Stimulated activated CD8-positive, alpha-beta memory T cell treated with anti-CD3 and anti-CD28 coated beads, Interleukin-4, amount 100 ng/mL, for 4 hours (primary cell): ENCODE data around the gene KLHL20.
"Not testable (repeated sequence)": the region's sequence is repeated elsewhere in the genome, so short reads cannot be mapped to it uniquely, and the experiment has no call there.

Experiments
- DNase-seq, 2 donors: peaks; one replicate each; pipeline ENCODE4 v3.0.0-alpha.2; 2020; ENCODE audit warnings: low read depth in 2 of 2, low spot score in 1 of 2

The KLHL20 gene

DNA sequence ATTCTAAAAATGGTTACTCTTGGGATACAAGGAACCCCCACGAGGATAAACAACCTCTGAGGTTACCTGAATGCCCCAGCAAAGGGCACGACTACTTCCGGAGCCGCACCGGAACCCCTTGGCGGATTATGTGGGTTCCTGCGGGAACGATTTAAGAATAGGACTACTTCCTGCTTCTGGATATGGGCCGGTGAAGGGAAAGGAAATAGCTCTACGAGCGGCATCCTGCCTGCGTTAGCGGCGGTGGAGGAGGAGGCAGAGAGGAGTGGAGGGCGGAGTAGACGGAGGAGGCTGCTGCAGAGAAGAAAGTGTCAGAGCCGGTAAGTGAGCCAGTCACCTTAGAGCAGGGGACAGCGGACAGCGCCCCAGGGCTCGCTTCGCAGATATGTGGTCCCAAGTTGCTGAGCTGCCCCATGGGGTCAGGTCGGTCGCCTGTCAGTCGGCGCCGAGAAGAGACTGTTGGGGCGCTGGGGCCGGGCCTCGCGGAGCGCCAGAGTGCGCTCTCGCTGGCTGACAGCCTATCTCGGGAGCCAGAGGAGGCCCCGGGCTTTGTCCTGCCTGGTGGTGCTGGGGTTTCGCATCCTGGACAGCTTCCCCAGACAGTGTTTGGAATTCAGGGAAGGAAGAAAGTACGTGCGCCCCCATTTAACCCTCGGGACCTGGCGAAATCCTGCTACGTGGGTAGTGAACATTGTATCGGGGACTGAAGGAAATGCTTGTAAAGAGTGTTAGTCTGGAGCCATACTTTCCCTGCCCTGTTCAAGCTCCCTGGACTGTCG, at the start of gene KLHL20:
Gene KLHL20 (plus strand): TSS at position 223 of the 779 bp plus-strand sequence. CDS start 1,063 bp downstream, outside the sequence.
- DNase-seq, result peak; percentile 51 to 69

GRCh38 chr1:173666646-173667045, 48.1 kb upstream of the KLHL20 start:
- DNase-seq, result no peak

DNA sequence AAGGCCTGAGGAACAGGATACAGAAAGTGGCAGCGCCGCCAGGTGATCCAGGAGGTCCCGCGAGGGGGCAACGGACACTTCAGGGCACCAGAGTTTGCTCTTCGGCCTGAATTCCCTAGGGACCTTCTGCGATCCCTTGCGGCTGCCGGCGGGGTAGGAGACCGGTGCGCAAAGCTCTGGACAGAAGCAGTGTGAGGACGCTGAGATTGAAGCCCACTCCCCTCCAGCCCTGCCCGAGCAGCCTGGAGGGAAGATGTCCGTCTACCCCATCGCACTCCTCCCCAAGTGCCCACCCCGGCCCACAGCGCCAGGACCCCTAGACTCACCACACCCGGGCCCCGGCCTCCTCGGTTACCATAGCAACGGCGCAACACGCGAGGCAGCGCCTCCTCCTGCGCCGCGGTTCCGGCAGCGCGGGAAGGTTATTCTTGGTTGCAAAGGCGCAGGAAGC, 45.3 kb upstream of the KLHL20 start, which contains the start of gene ANKRD45:
Gene ANKRD45 (minus strand): TSS at position 361 of the 451 bp plus-strand sequence. CDS start 10,433 bp downstream, outside the sequence.
- DNase-seq, result no peak

- DNase-seq, result not testable (repeated sequence)
Observed at GRCh38 chr1:173674496-173674895, 40.3 kb upstream of the KLHL20 start.

DNA sequence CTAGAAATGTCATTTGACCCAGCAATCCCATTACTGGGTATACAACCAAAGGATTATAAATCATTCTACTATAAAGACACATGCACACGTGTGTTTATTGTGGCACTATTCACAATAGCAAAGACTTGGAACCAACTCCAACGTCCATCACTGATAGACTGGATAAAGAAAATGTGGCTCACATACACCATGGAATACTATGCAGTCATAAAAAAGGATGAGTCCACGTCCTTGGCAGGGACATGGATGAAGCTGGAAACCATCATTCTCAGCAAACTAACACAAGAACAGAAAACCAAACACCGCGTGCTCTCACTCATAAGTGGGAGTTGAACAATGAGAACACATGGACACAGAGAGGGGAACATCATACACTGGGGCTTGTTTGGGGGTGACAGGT, 34.6 kb upstream of the KLHL20 start:
- DNase-seq, result not testable (repeated sequence)

DNA sequence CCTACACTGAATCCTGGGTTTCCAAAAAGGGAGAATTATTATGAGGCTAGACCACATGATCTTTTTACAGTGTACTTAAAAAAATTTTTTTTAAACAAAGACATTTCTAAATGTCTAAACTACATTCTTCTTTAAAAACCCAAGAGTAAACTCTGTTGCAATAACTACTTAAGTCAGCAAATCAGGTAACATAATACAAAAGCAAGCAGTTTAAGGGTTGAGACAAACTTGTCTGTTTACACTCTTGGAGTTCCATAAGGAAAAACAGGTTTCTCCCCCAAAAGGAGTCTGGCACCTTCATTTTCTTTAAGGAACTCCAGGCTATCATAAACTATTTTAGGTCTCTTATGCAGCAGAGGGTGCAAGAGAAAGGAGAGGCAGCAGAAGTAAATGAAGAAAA, 32.6 kb upstream of the KLHL20 start:
- no peak for DNase-seq

GRCh38 chr1:173683838-173684237, 30.9 kb upstream of the KLHL20 start:
- not testable (repeated sequence) for DNase-seq

DNA sequence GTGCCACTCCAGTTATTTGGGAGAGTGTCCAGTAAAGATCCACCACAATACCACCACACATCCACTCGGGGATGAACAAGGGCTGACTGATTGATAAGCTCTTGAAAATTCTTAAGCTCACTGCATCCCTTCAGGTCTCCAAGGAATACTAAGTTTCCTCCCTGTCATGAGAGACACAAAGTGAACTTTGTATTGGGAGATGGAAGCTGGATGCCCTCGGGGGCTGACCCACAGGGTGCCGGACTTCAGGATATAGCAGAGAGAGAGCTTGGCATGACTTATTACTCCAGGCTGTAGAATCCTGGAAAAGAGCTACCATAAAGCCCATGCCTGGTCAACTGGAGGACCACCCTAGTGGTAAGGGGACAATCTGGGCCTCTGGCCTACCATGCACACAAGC, 29.7 kb upstream of the KLHL20 start:
- not testable (repeated sequence) for DNase-seq

GRCh38 chr1:173688300-173688699, 26.5 kb upstream of the KLHL20 start:
- no peak for DNase-seq

- DNase-seq, result no peak
Observed at GRCh38 chr1:173693238-173693637, 21.5 kb upstream of the KLHL20 start.

DNA sequence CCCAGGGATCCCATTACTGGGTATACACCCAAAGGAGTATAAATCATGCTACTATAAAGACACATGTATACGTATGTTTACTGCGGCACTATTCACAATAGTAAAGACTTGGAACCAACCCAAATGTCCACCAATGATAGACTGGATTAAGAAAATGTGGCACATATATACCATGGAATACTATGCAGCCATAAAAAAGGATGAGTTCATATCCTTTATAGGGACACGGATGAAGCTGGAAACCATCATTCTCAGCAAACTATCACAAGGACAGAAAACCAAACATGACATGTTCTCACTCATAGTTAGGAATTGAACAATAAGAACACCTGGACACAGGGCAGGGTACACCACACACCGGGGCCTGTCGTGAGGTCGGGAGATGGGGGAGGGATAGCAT, 13.5 kb upstream of the KLHL20 start:
- not testable (repeated sequence) for DNase-seq

GRCh38 chr1:173702736-173703135, 12.0 kb upstream of the KLHL20 start:
- no peak for DNase-seq

DNA sequence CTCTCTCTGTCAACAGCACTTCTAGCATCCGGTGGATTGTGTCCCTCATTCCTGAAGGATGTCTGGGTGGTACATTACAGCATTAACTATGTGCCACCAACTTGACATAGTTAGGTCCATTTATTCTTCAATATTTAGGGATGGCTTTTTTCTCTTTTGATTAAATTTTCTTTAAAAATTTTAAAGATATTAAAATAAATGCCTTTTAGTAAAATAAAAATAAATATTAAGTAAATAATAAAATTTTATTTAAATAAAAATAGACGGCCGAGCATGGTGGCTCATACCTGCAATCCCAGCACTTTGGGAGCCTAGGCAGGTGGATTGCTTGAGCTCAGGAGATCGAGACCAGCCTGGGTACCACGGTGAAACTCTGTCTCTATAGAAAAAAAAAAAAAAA, 9.7 kb upstream of the KLHL20 start:
- DNase-seq, result no peak

- no peak for DNase-seq
Observed at GRCh38 chr1:173708787-173709186, 6.0 kb upstream of the KLHL20 start.

DNA sequence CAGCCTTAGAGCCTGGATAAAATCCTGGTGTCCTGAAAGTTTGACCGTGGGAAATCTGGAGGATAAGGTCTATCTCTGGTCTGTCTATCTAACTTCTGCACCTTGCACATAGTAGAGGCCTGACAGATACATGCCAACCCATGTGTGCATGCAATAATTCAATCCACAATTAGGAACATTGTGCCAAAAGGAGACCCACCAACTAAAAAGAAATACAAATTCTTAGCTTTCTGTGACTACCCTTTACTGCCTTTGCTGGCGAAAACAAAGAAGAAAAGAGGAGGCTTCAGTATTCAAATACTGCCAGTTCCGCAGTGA, 381 bp upstream of the KLHL20 start:
- no peak for DNase-seq

GRCh38 chr1:173715538-173715844, 710 bp downstream of the KLHL20 start:
- DNase-seq, result no peak

- DNase-seq, result no peak
Observed at GRCh38 chr1:173717238-173717637, 2.5 kb downstream of the KLHL20 start.

- DNase-seq, result not testable (repeated sequence)
Observed at GRCh38 chr1:173731331-173731730, 16.6 kb downstream of the KLHL20 start.

DNA sequence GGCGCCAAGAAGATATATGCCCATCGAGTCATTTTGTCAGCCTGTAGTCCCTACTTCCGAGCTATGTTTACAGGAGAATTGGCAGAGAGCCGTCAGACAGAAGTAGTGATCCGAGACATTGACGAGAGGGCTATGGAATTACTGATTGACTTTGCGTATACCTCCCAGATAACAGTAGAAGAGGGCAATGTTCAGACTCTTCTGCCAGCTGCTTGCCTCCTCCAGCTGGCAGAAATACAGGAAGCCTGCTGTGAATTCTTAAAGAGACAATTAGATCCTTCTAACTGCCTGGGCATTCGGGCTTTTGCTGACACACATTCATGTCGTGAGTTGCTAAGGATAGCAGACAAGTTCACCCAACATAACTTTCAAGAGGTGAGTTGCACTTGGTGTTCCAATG, 19.1 kb downstream of the KLHL20 start:
- no peak for DNase-seq

GRCh38 chr1:173736104-173736503, 21.3 kb downstream of the KLHL20 start:
- not testable (repeated sequence) for DNase-seq

GRCh38 chr1:173742203-173742886, 27.6 kb downstream of the KLHL20 start:
- DNase-seq, result no peak

GRCh38 chr1:173744651-173745050, 29.9 kb downstream of the KLHL20 start:
- no peak for DNase-seq

DNA sequence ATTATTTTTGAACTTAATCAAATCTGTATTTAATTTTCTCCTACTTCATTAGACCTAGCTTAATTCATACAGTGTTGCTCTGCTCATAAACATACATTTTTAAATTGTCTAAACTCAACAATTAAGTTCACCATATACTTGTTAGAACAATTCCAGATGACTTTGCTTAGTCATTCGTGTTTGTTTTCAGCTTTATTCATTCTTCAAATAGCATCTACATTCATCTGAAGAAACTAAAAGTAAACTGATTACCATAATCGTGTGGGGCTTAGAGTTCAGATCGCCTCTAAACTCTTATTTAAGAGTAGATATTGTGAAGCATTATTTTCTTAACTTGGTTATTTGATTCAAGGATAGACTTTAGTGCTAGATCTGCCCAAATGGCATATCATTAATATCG, 34.4 kb downstream of the KLHL20 start:
- DNase-seq, result no peak
